ENCODE results near the gene C15orf39. TPM values are rescaled to one million over a fixed set of nuclear protein-coding genes. Genes with fewer than 3 reads are reported as not detected.

Gene C15orf39
- total and polyA plus RNA-seq, 2 experiments from 2014 or later, result 13.4 to 54.1 TPM

DNA sequence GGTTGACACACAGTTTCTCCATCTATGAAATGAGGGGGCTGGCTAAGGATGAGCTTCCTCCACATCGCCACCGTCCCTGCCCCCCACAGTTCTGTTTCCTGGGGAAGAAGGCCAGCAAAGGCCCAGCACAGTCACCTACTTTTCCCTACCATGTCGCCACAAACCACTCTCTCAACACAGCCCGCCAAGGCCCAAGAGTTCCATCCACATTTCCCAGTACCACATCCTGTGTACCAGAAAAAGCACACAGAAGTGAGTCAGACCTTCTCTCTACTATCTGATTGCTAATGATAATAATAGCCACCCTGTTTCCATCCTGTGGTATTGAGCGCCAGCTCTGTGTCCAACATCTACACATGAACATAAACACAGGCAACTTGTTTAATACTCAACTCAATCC lies 30.3 kb upstream of the C15orf39 start (continued):
- TF ChIP-seq, protein P1, sequence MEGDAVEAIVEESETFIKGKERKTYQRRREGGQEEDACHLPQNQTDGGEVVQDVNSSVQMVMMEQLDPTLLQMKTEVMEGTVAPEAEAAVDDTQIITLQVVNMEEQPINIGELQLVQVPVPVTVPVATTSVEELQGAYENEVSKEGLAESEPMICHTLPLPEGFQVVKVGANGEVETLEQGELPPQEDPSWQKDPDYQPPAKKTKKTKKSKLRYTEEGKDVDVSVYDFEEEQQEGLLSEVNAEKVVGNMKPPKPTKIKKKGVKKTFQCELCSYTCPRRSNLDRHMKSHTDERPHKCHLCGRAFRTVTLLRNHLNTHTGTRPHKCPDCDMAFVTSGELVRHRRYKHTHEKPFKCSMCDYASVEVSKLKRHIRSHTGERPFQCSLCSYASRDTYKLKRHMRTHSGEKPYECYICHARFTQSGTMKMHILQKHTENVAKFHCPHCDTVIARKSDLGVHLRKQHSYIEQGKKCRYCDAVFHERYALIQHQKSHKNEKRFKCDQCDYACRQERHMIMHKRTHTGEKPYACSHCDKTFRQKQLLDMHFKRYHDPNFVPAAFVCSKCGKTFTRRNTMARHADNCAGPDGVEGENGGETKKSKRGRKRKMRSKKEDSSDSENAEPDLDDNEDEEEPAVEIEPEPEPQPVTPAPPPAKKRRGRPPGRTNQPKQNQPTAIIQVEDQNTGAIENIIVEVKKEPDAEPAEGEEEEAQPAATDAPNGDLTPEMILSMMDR (conservative IDR thresholded peaks at IDR 0.05; ENCODE audit: low read depth in 2 of 2), result no peak
- TF ChIP-seq ZNF331 (CRISPR knock-in tag; IDR thresholded peaks at IDR 0.05; ENCODE audit: low read depth) (no peak), EZH2phosphoT487 (IDR thresholded peaks at IDR 0.05; ENCODE audit: unreplicated experiment) (no peak), NANOG (IDR thresholded peaks at IDR 0.05; ENCODE audit: borderline replicate concordance) (no peak)

DNA sequence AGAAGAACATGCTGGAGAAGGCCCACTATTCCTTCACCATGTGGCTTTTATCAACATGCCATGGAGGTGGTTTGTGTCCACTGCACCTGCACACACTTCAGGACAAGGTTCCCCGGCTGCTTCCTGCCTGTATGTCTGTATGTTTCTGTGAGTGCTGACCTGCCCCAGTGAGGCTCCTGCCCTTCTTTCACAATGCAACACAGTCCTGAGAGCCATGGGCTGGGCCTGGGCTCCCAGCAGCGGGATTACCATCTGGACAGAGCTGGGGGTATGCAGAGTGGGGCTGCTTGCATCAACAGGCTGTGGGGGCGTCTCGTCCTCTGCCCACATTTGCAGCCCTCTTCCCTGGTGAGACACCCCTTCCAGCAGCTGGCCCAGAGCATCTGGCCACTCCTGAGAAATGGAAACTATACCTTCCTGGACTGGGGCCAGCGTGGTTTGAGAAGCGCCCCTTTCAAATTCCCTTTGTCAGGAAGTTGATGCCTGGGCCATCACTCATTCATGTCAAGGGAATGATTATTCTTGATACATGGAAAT lies 29.3 kb upstream of the C15orf39 start:
- no peaks in the 10 kb centered on the region for H3K36me3 ChIP-seq (ENCODE audit: insufficient read depth)
- peaks cover 3% of the 10 kb centered on the region for H3K4me1 ChIP-seq (ENCODE audit: insufficient read depth)
- ATAC-seq (no peak), DNase-seq (ENCODE audit: low spot score) (no peak)
- no peak overlapping the region for H2AFZ ChIP-seq
- no peak overlapping the region for H3K4me3 ChIP-seq
- no peaks in the 10 kb centered on the region for H4K20me1 ChIP-seq (replicated peaks; ENCODE audit: insufficient read depth)
- peaks cover 3% of the 10 kb centered on the region; the same call in 1 of the 2 replicates for H3K27me3 ChIP-seq (ENCODE audit: insufficient read depth)
- H3F3A ChIP-seq (replicated peaks; ENCODE audit: low read depth), result no peaks in the 10 kb centered on the region
- no peaks in the 10 kb centered on the region for H3K36me3 Mint-ChIP-seq (ENCODE audit: low read depth)
- no peak overlapping the region for H3K27ac Mint-ChIP-seq
- no peak overlapping the region for H3K4me3 Mint-ChIP-seq
- H3K4me1 Mint-ChIP-seq, result peaks cover 5% of the 10 kb centered on the region
- H3K4me2 ChIP-seq, result no peak overlapping the region
- peaks cover 3% of the 10 kb centered on the region; the same call in 1 of the 3 replicates for H3K9me3 Mint-ChIP-seq
- H3K79me2 ChIP-seq (replicated peaks; ENCODE audit: insufficient read depth), result no peaks in the 10 kb centered on the region
- H3K27ac ChIP-seq (ENCODE audit: low read depth), result no peak overlapping the region
- peaks cover 13% of the 10 kb centered on the region for H3K27me3 Mint-ChIP-seq (ENCODE audit: insufficient read depth, low read depth, poor library complexity)
- no peaks in the 10 kb centered on the region for H3K9me2 ChIP-seq (ENCODE audit: insufficient read depth)
- TF ChIP-seq, protein P2, sequence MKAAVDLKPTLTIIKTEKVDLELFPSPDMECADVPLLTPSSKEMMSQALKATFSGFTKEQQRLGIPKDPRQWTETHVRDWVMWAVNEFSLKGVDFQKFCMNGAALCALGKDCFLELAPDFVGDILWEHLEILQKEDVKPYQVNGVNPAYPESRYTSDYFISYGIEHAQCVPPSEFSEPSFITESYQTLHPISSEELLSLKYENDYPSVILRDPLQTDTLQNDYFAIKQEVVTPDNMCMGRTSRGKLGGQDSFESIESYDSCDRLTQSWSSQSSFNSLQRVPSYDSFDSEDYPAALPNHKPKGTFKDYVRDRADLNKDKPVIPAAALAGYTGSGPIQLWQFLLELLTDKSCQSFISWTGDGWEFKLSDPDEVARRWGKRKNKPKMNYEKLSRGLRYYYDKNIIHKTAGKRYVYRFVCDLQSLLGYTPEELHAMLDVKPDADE (IDR thresholded peaks at IDR 0.05), result no peak
- TF ChIP-seq NANOG (IDR thresholded peaks at IDR 0.05; ENCODE audit: borderline replicate concordance), result no peak
- no peak for TF ChIP-seq JUNB (IDR thresholded peaks at IDR 0.05; ENCODE audit: unreplicated experiment)
- TF ChIP-seq, protein P3, sequence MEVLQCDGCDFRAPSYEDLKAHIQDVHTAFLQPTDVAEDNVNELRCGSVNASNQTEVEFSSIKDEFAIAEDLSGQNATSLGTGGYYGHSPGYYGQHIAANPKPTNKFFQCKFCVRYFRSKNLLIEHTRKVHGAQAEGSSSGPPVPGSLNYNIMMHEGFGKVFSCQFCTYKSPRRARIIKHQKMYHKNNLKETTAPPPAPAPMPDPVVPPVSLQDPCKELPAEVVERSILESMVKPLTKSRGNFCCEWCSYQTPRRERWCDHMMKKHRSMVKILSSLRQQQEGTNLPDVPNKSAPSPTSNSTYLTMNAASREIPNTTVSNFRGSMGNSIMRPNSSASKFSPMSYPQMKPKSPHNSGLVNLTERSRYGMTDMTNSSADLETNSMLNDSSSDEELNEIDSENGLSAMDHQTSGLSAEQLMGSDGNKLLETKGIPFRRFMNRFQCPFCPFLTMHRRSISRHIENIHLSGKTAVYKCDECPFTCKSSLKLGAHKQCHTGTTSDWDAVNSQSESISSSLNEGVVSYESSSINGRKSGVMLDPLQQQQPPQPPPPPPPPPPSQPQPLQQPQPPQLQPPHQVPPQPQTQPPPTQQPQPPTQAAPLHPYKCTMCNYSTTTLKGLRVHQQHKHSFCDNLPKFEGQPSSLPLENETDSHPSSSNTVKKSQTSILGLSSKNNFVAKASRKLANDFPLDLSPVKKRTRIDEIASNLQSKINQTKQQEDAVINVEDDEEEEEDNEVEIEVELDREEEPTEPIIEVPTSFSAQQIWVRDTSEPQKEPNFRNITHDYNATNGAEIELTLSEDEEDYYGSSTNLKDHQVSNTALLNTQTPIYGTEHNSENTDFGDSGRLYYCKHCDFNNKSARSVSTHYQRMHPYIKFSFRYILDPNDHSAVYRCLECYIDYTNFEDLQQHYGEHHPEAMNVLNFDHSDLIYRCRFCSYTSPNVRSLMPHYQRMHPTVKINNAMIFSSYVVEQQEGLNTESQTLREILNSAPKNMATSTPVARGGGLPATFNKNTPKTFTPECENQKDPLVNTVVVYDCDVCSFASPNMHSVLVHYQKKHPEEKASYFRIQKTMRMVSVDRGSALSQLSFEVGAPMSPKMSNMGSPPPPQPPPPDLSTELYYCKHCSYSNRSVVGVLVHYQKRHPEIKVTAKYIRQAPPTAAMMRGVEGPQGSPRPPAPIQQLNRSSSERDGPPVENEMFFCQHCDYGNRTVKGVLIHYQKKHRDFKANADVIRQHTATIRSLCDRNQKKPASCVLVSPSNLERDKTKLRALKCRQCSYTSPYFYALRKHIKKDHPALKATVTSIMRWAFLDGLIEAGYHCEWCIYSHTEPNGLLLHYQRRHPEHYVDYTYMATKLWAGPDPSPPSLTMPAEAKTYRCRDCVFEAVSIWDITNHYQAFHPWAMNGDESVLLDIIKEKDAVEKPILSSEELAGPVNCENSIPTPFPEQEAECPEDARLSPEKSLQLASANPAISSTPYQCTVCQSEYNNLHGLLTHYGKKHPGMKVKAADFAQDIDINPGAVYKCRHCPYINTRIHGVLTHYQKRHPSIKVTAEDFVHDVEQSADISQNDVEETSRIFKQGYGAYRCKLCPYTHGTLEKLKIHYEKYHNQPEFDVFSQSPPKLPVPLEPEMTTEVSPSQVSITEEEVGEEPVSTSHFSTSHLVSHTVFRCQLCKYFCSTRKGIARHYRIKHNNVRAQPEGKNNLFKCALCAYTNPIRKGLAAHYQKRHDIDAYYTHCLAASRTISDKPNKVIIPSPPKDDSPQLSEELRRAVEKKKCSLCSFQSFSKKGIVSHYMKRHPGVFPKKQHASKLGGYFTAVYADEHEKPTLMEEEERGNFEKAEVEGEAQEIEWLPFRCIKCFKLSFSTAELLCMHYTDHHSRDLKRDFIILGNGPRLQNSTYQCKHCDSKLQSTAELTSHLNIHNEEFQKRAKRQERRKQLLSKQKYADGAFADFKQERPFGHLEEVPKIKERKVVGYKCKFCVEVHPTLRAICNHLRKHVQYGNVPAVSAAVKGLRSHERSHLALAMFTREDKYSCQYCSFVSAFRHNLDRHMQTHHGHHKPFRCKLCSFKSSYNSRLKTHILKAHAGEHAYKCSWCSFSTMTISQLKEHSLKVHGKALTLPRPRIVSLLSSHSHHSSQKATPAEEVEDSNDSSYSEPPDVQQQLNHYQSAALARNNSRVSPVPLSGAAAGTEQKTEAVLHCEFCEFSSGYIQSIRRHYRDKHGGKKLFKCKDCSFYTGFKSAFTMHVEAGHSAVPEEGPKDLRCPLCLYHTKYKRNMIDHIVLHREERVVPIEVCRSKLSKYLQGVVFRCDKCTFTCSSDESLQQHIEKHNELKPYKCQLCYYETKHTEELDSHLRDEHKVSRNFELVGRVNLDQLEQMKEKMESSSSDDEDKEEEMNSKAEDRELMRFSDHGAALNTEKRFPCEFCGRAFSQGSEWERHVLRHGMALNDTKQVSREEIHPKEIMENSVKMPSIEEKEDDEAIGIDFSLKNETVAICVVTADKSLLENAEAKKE (CRISPR knock-in tag; IDR thresholded peaks at IDR 0.05), result no peak
- TF ChIP-seq STAT1 (IDR thresholded peaks at IDR 0.05; ENCODE audit: unreplicated experiment), result no peak
- TF ChIP-seq EZH2 (IDR thresholded peaks at IDR 0.05; ENCODE audit: low read depth, unreplicated experiment), result no peak
- TF ChIP-seq ZNF114 (CRISPR knock-in tag; IDR thresholded peaks at IDR 0.05), result no peak
- TF ChIP-seq EZH2phosphoT487 (IDR thresholded peaks at IDR 0.05; ENCODE audit: unreplicated experiment), result no peak
- TF ChIP-seq POLR2AphosphoS5 (IDR thresholded peaks at IDR 0.05; ENCODE audit: low read depth), result no peak
- TF ChIP-seq, protein P1 (conservative IDR thresholded peaks at IDR 0.05; ENCODE audit: low read depth in 2 of 2), result no peak
- no peak for TF ChIP-seq CREB1 (CRISPR knock-in tag; IDR thresholded peaks at IDR 0.05; ENCODE audit: low read depth)

Measured in GM23338 (cell line).